Adipose tissue (tissue), 3 donors: ENCODE results near the gene TMEM175. TPM values are rescaled to one million over a fixed set of nuclear protein-coding genes. Genes with fewer than 3 reads are reported as not detected.

Experiments
- H3K27ac ChIP-seq: one replicate; pipeline ENCODE4 v1.5.1; 2013; ENCODE audit warnings: low read depth, low read length
- WGBS, 3 donors: extraction: QIAGEN DNeasy Blood & Tissue Kit; methylation state at CpG; one replicate each; pipeline ENCODE4 v1.1.7; 2013; 5-methylcytosine and 5-hydroxymethylcytosine counted together
- polyA plus RNA-seq, 3 donors: library from polyadenylated mRNA; stranded (reverse); fragments of 200-250 nt; gene quantifications; one replicate each; pipeline ENCODE4 v1.2.3, GENCODE V29; 2013
- donor health status: healthy with polysubstance abuse.
- donor health status: Bipolar disorder and iron deficiency.
- donor health status: healthy.

Gene TMEM175
- polyA plus RNA-seq, 3 donors, result 13.8 to 33.2 (median 22.7) TPM

DNA sequence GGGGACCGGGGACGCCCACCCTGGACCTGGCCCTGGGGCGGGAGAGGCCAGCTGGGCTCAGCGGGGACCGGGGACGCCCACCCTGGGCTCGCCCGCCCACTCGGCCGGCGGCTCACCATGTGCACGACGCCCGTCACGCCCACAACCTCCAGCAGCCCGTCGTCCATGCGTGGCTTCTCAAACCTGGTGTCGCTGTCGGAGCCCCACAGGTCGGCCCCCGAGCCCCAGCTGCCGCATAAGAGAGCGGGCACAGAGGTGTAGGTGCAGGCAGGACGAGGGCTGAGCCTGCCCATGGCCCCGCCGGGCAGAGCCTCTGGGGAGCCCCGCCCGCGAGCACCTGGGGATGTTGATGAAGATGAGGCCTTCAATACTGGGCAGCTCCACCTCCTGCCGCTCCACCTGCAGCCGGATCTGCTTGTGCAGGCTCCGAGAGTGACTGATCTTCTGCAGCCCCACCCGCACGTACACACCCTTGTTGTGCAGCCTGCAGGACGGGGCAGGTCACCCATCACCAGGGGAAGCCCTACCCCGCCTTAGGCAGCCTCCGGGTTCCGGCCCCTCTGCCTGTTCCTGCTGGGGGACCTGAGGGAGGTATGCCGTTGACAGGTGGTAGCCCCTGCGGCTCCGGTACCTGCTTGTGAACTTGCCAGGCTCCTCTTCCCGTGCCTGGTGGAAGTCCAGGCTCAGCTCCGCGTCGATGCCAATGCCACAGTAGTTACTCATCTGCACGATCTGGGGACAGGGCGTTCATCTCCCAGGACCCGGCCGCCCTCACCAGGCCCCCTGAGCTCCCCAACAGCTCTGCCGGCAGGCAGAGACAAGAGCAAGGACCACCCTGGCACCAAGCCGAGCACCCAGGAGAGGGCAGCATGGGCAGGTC, 29.3 kb downstream of the TMEM175 start:
- WGBS, 3 donors, result 90 to 95% (median 94%) methylated on average over 47 to 52 of the region's 52 CpGs
- H3K27ac ChIP-seq, result no peak overlapping the region

DNA sequence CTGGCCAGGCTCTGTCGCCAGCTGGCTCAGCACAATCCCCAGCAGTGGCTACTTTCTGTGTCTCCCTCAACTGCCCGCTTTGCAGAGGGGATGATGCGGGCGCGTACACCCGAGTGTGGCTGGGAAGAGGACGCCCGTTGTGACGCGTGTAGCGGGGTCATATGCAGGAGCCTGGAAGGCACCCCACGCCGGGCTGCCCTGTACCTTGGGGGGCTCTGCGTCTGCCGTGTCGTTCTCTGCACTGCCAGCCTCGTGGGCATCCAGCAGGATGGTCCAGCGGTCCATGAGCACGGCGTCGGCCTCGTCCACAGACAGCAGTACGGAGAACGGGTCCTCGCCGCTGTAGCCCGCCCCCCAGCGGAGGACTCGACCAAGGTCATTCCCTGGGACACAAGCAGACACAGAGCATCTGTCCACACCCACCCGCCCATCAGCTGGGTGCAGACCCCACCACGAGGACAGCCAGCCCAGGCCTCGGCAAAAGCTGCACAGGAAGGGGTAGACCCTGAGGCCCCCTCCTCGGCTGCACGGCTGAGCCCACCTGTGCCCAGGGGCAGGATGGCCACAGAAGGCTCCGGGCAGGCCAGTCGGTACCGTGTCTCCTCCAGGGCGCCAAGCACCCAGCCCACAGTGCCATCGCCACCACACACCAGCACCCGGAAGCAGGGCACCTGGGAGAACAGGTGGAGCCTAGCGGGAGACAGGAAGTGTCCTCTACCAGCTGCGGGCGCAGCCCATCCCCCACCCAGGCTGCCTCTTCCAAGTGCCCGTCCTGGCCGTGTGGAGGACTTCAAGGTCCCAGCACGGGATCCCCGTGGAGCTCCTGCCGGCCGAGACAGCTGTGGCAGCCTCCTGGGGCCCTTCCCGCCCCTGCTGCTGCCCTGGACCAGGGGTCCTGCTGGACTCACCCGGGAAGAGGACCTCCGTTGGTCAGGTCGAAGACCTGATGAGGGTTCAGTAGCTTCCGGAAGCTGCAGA, 30.3 kb downstream of the TMEM175 start:
- whole genome bisulfite sequencing, 3 donors, result 88 to 93% (median 91%) methylated on average over 52 to 54 of the region's 54 CpGs
- no peak overlapping the region for H3K27ac ChIP-seq

DNA sequence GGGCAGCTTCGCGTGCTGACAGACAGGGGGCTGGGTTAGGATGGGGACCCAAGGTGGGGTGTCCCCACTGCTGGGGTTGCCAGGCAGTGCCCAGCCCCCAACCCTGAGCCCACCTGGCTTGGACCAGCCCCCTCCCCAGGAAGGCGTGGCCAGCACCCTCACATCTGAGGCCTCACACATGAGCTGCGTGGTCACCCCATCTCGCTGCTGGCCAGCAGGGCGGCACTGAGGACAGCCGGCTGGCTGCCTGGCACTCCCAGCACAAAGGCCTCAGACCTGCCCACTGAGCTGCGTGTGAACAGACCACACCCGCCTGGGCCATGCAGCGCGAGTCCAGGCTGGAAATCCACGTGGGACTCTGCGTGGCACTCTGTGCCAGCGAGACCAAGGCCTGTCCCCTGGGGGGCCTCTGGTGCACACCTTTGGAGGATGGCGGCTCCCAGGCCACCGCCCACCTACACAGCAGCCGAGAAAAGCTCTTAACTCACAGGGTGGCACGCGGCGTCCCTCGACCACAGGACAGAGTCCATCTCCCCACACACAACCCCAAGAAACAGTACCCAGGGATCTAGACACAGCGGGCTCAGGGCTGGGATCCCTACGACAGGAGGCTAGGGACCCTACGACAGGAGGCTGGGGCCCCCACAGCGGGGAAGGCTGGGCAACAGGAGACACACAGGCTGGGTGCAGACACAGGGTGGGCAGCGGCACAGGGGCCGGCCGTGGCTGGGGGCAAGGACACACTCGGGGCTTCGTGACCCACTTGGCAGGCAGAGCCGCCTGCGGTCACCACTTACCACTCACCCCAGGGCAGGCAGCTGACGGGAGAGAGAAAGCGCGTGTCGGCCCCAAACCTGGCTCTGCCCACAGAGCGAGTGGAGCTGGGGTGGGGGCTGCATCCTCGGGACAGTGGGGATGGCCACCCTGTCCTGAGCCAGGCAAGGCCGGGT, 31.3 kb downstream of the TMEM175 start:
- no peak overlapping the region for H3K27ac ChIP-seq
- WGBS, 3 donors, result 94 to 96% (median 95%) methylated on average over 39 of the region's 39 CpGs

GRCh38 chr4:964346-965025, 32.2 kb downstream of the TMEM175 start:
- 91 to 92% (median 92%) methylated on average over 22 to 23 of the region's 23 CpGs for WGBS, 3 donors
- H3K27ac ChIP-seq, result no peak overlapping the region

GRCh38 chr4:965048-965765, 32.9 kb downstream of the TMEM175 start:
- H3K27ac ChIP-seq, result no peak overlapping the region
- WGBS, 3 donors, result 90 to 94% (median 92%) methylated on average over 26 of the region's 26 CpGs

DNA sequence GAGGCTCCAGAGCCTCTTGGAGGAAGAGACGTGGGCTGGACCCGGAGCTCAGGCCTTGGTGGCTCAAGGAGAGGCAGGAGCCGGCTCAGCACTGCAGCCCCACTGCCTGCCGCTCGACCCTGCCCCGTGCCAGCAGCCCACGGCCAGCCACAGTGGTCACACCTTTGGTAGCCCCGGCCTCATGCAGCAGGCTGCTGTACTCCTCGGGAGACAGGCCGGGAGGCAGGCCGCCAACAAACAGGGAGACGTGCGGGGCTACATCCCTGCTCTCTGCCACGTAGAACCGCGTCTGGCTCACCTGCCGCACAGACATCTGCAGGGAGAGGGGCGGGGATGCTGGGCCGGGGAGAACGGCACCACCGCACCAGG, 33.5 kb downstream of the TMEM175 start:
- WGBS, 3 donors, result 91 to 96% (median 94%) methylated on average over 21 of the region's 21 CpGs
- H3K27ac ChIP-seq, result no peak overlapping the region

DNA sequence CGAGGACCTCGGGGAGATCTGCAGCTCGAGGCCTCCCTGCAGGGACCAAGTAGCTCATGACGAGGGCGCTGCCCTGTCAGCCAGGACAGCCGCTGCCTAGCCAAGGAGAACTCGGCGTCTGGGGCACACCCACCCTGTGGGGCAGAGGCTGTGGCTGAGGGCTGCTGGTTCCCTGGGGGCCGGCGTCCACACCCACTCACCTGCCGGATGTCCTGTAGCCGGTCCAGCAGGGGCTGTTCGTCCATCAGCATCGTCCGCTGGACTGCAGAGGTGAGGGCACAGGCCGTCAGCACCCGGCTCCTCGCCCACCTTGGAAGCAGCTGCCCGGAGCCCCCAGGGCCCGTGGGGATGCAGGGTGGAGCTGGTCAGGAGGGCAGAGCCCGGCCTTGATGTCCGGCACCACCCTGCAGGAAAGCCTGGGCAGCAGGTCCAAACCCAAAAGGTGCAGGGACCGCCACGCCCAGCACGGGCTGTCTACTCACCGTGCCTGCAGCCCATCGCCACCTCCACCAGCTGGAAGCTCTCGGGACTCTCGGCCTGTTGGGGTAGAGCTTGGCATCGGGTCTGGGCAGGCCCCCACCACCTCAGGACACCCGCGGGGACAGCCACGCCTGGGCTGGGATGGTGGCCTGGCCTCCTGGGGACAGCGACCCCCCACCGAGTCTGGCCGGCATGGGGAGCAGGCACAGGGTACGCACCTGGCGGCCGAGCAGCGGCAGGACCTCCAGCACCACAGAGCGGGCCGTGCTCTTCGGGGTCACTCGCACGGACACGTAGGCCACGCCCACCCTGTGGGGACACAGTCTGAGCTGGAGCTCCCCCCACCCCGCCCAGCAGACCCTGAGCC, 34.2 kb downstream of the TMEM175 start:
- H3K27ac ChIP-seq, result no peak overlapping the region
- 89 to 92% (median 90%) methylated on average over 44 to 48 of the region's 48 CpGs for WGBS, 3 donors

- no peak overlapping the region for H3K27ac ChIP-seq
- WGBS, 3 donors, result 56 to 78% (median 60%) methylated on average over 58 to 76 of the region's 76 CpGs
These were observed 35.1 kb downstream of the TMEM175 start for GRCh38 chr4:967113-968104.

GRCh38 chr4:968221-968620, 36.0 kb downstream of the TMEM175 start:
- WGBS, 3 donors, result 16 to 42% (median 39%) methylated on average over 23 to 24 of the region's 24 CpGs
- H3K27ac ChIP-seq, result no peak overlapping the region

- 54 to 91% (median 87%) methylated on average over 23 of the region's 23 CpGs for WGBS, 3 donors
- no peak overlapping the region for H3K27ac ChIP-seq
These were observed 36.5 kb downstream of the TMEM175 start for GRCh38 chr4:968621-969394.

GRCh38 chr4:970046-970745, 37.9 kb downstream of the TMEM175 start:
- H3K27ac ChIP-seq, result no peak overlapping the region
- 94 to 95% (median 94%) methylated on average over 21 to 25 of the region's 25 CpGs for WGBS, 3 donors

GRCh38 chr4:970854-971520, 38.7 kb downstream of the TMEM175 start:
- WGBS, 3 donors, result 82 to 86% (median 84%) methylated on average over 17 of the region's 17 CpGs
- H3K27ac ChIP-seq, result no peak overlapping the region
